Stimulated activated CD4-positive, alpha-beta T cell treated with anti-CD3 and anti-CD28 coated beads, Interleukin-4, amount 100 ng/mL, for 1 hour (primary cell): ENCODE results near the gene CELF2.

ENCODE experiments used
- DNase-seq: peaks from one replicate; pipeline ENCODE4 v3.0.0-alpha.2; 2020

The CELF2 gene

DNA sequence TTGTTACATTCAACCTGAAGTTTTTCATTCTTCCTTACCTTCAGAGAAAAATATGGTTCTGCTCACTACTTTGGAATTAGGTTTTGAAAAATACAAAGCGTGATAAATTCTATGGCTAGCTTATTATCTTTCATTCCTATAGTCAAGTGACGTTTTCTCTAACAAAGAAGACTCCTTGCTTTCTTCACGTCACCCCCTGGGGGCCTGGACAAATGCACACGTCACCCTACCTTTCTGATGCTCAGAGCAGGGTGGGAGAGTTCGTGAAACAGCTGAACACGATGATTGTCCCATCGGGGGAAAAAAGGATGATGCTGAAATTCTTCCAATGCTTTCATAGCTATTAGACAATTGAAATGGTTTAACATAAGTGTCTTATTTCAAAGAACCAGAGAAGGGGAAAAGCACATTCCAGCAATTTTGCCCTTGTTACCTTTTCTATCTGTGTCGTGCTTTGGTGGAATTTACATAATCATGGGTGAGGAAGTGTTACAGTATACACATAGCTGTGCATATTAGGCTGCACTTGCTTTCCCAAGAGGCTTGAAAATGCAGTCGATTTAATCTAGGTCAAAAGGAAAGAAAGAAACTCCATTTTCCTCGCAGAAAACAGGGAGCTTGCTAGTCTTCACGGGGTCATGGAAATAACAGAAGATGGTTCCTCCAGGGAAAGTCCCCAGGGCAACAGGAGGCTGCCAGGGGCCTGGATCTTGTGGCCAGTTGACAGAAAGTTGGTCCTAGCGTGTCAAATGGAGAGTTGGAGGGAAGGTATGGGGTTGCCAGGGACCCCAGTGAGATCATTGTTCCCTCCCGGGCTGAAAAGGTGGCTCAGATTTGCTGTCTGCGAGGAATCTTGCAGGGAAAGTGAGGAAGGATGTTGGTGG, 189.2 kb downstream of the CELF2 start:
- DNase-seq: no peak

DNA sequence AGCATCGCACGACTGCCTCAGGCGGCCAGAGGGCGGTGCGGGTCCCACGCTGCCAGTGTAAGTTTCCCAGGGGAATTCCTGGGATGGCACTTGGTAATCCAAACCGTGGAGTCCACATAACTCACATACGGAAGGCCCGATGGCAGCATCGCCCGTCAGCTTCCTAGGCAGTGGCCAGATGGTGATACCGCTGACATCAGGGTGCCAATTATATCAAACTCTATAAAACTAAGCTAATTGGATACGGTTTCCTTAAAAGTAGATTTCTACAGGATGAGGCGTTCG, 189.8 kb downstream of the CELF2 start:
- no peak for DNase-seq

DNA sequence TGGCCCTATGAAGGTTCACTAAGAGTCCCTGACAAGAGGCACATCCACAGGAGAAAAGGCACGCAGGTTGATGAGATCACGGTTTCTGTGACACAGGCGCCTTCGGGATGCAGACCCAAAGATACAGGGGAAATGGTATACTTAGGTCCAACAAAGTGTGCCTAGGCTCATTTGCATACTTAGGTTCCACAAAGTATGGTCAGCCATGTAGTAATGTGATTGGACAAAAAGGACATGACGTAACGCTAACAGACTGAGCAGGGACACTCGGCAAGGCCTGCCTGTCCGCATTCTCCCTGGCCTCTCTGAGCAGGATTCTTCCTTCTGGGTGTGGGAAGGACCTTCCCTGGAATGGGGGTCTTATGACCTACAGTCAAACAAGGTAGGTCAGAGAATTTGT, 190.6 kb downstream of the CELF2 start:
- no peak for DNase-seq

DNA sequence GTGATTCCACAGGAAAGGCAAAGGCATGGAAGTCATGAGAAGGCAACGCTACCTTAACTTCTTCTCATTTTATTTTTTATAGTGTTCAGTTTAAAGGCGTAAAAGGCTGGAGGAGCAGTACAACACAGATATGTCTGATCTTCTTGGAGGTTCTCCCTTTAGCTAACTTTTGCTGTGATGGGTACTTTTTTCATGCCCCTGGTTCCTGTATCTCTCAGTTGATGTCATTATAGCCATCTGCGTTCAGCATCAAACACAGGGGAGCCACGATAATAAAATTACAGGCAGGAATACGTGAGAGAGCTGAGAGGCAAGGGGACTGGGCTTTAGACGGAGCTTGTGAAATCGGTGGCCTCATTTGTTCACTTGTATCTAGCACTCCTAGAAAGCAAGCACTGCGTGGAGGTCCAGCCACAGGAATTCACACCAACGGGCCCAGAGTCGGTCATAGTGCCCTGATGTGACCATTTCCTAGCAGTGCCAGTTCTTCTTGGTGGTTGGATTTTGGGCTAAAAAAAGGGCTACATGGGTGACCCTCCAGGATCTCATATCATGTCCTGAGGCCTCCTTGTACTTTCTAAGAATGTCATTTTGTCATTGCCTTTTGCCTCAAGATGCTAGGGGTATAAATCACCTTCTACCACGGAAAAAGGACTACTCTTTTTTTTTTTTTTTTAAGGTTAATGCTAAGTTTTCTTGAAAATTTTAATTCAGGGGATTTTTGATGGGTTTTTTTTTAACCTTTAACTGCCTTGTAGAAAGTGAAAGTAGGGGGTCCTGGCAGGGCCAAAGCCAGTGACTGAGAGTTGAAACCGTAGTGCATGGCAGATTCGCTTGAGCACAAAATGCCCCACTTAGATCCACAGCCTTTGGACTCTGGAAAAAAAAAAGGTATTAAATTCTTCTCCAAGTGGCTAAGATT, 191.5 kb downstream of the CELF2 start:
- DNase-seq: peak; percentile 35

- no peak for DNase-seq
These were observed 192.1 kb downstream of the CELF2 start for GRCh38 chr10:11209830-11210181.

- DNase-seq: no peak
These were observed 192.7 kb downstream of the CELF2 start for GRCh38 chr10:11210211-11210922.

DNA sequence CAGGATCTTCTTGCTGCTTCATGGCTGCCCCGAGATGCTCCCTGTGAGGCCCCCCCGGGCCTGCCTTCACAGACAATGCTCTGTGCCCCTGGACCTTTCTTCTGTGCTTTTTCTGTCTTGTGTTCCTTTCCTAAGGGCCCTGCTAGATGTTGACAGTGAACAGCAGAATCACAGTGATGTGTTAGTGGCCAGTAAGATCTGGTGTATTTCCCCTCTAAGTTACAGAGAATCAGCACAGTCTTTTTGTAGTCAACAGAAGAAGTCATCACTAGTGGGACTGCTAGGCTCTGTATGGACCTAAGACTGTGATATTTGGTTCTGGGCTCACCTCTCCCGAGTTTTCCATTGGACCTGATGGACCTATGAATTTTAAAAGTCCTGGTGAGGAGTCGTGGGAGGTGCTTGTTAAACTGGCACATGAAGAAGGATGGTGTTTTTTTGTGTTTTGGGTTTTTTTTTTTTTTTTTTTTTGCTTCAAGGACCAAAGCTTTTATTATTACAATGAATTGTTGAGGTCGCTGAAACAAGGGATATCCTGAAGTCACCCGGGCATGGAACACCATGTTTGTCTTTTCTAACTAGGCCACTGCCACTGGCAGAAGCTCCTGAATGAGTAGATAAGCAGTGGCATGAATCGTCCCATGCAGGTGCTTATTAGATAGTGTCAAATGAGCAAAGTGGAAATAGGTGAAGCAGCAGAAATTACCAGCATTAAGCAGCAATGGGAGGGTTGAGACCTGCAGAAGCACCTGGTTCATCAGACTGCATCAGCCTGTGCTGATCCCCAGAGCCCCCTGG, 194.8 kb downstream of the CELF2 start:
- no peak for DNase-seq

DNA sequence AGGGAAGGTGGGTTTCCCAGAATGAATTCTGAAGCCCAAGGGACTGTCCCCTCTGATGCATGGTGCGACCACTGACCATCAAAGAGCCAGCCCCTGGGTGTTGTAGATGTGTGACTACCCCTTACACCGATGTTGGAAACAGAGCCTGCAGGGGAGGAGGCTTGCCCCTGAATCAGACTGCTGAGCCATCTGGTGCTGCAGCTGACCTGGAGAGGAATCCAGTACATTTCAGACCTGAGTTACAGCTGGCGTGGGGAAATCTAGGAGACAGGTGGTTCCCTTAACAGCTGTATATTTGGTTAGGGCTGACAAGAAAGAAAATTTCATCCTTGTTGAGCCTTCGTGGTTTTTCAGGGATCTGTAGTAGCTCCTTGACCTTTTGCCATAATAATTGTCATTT, 195.5 kb downstream of the CELF2 start:
- no peak for DNase-seq

DNA sequence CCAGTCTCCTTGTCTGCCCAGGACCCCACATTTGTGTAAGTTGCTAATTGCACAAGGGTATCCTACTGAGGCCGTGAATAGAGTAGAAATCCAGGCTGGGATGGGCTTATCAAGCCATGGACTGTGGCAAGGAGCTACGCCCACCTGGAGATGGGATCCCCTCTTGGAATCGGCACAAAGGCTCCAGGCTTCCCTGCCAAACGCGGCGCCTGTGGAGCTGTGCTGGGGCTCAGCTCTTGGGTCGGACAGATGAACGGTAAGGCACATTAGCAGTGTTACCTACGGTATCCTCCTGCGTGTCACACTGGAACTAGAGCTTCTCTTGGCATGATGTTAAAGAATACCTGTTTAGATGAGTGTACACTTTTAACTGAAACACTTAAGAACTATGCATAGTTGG, 196.7 kb downstream of the CELF2 start:
- DNase-seq: no peak

DNA sequence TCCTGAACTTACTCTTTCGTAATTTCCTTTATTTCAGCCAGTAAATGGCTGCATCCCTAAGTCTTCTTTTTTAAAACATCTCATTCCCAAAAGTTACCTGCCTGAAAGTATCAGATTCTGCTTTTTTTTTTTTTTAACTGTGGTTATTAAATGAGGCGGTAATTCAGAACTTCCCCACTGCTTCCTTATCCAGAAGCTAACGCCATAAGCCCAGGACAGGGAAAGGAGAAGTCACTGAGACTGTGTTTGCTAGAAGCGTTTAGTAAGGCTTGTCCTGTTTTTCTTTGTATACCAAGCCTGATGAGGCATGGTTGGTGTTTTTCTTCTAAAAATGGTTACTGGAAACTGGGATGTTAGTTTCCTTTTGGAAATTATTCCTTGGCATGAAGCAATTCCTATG, 197.8 kb downstream of the CELF2 start:
- DNase-seq: no peak

DNA sequence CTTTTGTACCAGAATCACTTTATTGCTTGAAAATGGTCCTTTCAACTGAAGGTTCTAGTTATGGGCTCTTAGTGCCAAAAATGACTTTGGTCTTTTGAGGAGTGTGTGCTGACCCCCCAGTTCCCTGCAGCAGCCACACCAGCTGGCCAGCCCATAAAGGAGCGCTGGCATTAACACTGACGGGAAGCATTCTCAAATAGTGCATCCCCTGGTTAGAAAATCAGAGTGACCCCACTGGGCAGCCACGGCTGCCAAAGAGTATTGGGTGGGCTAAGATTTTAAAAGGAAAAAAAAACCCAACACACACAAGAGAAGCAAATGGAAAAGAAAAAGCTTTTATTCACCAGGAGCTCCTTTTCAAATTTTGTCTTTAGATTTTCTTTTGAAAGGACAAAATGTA, 199.8 kb downstream of the CELF2 start:
- no peak for DNase-seq

DNA sequence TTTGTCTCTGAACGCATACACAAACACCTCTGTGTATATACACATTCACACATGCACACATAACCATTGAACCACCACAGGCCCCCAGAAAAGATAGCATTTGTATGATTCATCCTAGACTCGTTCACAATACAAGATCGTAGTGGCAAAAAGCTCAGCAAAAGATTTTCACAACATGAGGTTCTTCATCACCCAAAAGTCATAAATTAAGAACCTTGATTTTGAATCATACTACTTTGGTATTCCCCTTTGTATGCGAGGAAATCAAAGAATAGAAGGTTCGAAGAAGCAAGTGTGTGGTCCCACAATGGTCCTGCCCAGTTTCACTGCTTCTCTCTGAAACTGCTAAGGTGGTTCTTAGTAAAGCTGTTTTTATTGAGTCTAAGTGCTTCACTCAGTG, 200.7 kb downstream of the CELF2 start:
- peak; percentile 30 for DNase-seq

GRCh38 chr10:11219431-11219830, 201.8 kb downstream of the CELF2 start:
- no peak for DNase-seq

DNA sequence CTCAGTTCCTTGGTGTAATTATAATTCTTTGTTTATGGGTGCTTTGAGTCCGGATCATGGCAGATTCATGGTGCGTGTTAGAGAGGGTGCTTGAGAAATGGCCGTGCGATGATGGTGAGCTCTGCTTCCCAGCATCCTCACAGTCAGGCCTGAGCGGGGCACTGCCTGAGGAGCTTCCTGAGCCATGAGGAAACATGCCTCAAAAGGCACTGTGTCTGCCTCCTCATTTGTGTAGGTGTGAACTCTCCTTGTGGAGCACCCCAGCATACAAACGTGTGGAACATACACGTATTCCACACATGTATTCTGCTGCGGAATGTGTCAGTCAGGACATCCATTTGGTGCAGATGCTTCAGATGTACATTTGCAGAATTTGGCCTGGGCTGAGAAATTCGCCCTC, 205.4 kb downstream of the CELF2 start:
- no peak for DNase-seq

- DNase-seq: no peak
These were observed 206.0 kb downstream of the CELF2 start for GRCh38 chr10:11223507-11224140.

GRCh38 chr10:11224321-11224720, 206.6 kb downstream of the CELF2 start:
- no peak for DNase-seq

DNA sequence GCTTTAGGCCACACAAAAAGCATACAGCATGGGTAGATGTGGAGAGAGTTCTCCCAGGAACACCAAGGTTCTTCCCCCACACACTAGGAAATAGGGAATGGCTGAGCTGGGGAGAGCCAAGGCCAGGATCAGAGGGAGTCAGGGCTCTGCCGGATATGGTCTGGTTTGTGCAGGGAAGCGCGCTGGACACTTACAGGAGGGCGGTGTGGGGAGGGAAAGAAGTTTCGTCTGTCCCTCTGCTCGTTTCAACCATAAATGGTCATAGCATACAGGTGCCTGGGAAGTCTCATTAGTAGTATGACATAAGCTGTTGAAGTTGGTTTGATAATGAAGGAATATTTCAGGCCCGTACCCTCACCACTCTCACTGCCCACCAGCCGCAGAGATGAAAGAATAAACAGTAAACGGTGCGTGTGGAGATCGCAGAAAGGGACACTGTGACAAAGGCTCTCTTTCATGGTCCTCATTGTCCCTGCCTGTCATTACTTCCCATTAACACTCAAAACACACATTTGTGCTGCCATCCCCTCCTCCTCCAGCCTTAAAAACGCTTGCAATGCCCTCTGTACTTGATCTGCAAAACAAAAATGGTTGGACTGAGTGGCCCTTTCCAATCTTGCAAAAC, 207.2 kb downstream of the CELF2 start:
- no peak for DNase-seq

GRCh38 chr10:11225935-11226334, 208.3 kb downstream of the CELF2 start:
- peak; percentile 58 for DNase-seq

DNA sequence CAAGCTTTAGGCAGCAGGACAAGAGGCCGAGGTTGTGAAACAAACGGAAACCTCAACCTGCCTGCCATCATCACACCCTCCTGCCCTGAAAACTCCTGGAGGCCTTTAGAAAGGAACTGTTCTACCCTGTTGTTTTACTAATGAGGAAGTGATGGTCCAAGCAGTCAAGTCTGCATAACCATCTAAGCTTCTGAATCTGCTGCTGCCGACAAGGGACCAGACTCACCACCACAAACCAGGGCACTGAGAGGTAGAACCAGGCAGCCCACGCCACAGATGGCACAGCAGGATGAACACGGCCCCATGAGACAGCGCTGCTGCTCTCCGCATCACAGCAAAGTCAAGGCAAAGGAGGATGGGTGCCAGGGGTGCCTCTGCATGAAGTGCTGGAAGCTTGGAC, 209.4 kb downstream of the CELF2 start:
- DNase-seq: no peak

GRCh38 chr10:11229893-11230292, 212.2 kb downstream of the CELF2 start:
- DNase-seq: no peak

DNA sequence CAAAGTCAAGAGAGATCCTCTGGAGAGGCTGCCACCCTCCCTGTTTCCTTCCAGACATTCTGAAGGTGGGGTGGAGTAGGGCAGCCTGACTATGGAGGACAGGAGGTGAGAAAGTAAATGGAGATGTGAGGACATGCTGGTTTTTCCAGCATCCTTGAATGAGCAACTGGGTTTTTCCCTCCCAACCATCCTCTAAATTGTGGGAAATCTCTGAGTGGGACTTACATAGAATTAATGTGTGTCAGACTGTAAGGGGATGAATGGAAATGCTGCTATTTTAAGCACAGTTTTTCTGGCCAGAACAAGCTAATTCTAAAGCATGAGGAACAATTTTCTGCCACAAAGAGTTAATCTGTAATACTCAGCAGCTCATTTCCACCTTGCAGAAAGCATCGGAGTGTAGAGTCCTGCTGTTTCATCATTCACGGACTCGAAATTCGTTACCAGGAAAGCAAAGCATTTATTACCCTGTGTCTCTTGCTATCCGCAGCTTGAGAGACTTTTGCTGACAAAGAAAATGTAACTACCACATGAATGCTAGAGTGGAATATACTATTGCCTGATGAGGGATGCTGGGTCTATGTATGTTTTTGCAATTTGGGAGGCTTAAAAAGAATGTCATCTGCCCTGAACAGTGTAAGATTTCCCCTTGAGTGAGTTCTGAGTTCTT, 213.0 kb downstream of the CELF2 start:
- DNase-seq: no peak
